ENCODE results near the gene XRCC1.

The XRCC1 gene

DNA sequence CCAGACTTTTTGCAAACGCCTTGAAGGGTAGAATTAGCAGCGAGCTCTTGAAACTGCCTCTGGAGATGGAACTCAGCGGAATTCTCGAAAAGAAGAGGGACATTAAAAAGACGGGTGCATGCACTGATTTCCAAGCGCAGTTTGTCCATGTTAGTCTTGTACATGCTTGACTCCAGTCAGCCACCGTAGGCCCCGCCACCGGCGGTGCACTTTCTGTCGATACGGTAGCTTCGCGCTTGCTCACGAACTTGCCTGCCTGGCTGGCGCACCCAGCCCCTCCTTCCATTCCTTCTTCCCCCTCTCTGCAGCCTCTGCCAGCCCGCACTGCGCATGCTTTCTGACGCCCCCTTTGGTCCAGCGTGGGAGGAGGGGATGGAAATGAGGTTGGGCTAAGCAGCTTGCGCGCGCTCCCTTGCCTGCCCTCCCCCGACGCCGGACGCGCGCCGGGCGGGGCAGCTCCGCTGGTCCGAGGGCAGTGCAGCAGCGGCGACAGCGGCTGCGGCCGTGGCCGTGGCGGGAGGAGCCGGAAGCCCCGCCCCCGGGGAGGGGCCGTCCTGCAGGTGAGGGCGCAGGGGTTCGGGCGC lies 42.3 kb downstream of the XRCC1 start, which contains the start of gene ZNF575:
Gene ZNF575, plus strand, starts transcription at position 227 of the 584 bp plus-strand sequence. CDS start 1,235 bp downstream, outside the sequence.
- peak within 1 kb of the TSS; percentile 66 for H3K4me3 ChIP-seq (ENCODE audit: low read depth, low read length)
- TF ChIP-seq, protein P1, sequence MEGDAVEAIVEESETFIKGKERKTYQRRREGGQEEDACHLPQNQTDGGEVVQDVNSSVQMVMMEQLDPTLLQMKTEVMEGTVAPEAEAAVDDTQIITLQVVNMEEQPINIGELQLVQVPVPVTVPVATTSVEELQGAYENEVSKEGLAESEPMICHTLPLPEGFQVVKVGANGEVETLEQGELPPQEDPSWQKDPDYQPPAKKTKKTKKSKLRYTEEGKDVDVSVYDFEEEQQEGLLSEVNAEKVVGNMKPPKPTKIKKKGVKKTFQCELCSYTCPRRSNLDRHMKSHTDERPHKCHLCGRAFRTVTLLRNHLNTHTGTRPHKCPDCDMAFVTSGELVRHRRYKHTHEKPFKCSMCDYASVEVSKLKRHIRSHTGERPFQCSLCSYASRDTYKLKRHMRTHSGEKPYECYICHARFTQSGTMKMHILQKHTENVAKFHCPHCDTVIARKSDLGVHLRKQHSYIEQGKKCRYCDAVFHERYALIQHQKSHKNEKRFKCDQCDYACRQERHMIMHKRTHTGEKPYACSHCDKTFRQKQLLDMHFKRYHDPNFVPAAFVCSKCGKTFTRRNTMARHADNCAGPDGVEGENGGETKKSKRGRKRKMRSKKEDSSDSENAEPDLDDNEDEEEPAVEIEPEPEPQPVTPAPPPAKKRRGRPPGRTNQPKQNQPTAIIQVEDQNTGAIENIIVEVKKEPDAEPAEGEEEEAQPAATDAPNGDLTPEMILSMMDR (IDR thresholded peaks at IDR 0.05; ENCODE audit: low read depth, low read length), result no peak

DNA sequence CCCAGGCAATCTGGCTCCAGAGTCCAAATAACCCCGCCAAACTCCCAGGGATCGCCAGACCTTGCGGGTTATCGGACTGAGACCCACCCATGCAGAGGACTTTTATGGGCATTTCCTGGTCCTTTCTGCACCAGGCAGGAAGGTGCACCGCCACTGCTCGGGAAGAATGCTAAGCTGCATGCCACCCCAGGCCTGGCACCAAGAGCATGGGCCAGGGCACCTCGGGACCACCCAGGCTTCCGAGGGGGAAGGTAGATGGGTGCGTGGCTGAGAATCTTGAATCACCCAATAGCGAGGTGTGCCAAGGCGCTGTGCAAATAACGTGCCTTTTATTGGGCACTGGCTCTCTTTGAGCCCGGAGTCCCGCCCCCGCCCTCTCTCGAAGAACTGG lies 42.8 kb downstream of the XRCC1 start:
- H3K4me3 ChIP-seq (ENCODE audit: low read depth, low read length), result peak overlapping the region; percentile 66
- TF ChIP-seq, protein P1 (IDR thresholded peaks at IDR 0.05; ENCODE audit: low read depth, low read length), result no peak

DNA sequence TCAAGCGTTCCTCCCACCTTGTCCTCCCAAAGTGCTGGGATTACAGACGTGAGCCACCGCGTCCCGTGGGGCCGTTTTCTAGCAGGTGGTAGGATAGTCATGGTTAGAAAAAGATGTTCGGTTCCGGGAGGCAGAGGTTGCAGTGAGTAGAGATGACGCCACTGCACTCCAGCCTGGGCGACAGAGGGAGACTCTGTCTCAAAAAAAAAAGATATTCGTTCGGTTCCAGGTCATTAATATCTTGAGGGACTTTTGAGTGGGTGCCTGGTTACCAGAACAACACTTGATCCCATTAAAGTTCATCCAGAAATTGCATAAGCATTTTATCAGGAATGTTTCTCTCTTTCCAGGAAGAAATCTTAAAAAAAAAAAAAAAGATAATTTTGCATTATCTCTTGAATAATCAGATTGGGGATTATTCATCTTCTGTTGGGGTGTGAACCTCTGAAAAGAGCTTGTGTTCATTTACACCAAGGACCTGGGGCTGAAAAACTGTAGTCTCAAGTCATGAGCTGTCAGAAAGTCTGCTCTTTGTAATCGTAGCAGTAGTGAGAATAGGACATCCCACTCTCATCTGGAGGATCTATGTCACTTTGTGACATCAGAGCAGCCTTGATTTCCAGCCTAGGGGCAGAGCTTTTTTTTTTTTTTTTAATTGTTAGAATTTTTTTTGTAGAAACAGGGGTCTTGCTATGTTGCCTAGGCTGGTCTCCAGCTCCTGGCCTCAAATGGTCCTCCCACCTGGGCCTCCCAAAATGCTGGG lies 47.3 kb downstream of the XRCC1 start:
- no peak overlapping the region for H3K4me3 ChIP-seq (ENCODE audit: low read depth, low read length)
- TF ChIP-seq, protein P1 (IDR thresholded peaks at IDR 0.05; ENCODE audit: low read depth, low read length), result no peak

DNA sequence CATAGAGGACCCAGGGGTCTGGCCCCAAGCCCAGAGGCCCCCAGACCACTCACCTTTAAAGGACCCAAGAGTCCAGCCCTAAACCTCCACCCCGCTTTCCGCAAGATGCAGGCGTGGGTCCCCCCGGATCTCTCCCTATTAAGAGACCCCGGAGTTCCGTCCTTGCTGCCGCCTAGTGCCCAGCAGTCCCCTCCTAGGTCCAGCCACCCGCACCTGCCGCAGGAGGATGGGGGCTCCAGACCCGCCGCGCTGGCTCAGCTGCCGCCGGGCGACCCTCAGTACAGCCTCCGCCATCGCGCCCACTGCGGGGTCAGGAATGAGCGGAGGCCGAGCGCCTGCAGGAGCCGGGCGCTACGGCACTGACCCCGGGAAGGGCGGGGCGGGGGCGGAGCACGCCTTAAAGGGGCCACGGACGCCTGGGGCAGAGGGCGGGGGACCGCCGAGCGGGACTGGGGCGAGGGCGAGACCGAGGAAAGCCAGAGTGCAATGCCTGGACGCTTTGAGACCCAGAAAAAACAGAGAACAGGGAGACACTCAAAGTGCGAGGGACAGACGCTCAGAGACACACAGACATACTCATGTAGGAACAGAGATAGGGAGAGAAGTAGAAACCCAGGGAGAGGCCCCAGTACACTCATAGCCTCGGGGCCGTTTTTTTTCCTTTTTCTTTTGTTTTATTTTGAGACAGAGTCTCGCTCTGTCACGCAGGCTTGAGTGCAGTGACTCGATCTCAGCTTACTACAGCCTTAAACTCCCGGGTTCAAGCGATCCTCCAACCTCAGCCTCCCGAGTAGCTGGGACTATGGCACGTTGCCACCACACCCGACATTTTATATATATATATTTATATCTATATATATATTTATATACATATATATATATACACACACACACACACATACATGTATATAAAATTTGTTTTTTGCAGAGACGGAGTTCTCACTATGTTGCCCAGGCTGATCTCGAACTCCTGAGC lies 48.2 kb downstream of the XRCC1 start, which contains the start of gene ETHE1:
Gene ETHE1, minus strand, starts transcription at position 318 of the 976 bp plus-strand sequence. Its CDS starts 24 bp downstream, at position 294.
- peak within 1 kb of the TSS; percentile 92 for H3K4me3 ChIP-seq (ENCODE audit: low read depth, low read length)
- TF ChIP-seq, protein P1 (IDR thresholded peaks at IDR 0.05; ENCODE audit: low read depth, low read length), result no peak

DNA sequence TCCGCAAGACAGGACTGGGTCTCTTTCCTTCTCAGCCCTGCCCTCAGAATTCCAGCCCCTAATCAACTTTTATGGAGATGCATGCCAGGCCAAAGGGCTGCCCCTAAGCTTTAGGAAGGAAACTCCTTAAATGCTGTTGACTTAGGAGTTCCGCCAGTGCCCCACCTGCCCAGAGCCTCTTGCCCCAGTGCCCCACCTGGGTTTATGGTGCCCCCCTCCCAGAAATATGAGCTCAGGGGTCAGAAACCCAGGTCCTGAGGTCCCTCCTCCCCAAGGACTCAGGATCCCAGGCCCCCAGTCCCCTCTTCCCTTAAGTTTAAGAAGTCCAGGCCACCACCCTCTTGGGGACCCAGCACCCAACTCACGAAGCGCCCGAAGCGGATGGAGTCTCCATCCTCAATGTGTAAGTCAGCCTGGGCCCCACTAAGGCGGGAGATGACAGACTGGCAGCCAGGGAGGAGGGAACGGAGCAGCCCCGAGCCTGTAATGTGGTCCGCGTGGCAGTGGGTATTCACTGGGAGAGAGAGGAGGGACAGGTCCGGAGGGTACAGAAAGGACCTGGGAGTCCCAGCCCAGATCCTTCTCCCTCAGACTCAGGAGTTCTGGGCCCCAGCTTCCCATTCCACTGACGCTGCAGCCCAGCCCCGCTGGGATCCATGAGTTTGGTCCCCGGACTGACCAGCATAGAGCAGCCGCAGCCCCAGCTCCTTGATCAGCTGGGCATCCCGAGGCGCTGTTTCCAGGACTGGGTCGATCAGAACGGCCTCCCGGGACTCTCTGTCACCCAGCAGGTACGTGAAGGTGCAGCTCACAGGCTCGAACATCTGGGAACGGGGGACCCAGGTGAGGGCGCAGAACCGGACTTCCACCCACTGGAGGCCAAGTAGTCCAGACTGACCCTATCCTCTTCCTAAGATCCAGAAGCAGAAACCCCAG lies 49.2 kb downstream of the XRCC1 start:
- peak overlapping the region; percentile 92 for H3K4me3 ChIP-seq (ENCODE audit: low read depth, low read length)
- TF ChIP-seq, protein P1 (IDR thresholded peaks at IDR 0.05; ENCODE audit: low read depth, low read length), result no peak
